Measurements from ENCODE around the gene PRSS27. TPM values are rescaled to one million over a fixed set of nuclear protein-coding genes. Genes with fewer than 3 reads are reported as not detected.
A peak's percentile ranks its signal among the peaks of the same experiment; 100 is the strongest.

Gene PRSS27
- total and polyA plus RNA-seq, 2 donors (not counting 1 experiment from before 2014, with no cell fraction given): 2.1 to 2.4 TPM

- peak overlapping the region; percentile 82 for H3K9ac ChIP-seq (ENCODE audit: low read length)
- TF ChIP-seq CTCF (IDR thresholded peaks at IDR 0.05) (no peak), EZH2 (IDR thresholded peaks at IDR 0.05; ENCODE audit: borderline replicate concordance, insufficient read depth, low read depth, low read length, poor library complexity, severe bottlenecking) (no peak)
- no peaks in the 10 kb centered on the region for H3K27me3 ChIP-seq (replicated peaks in 1 of 4; ENCODE audit: control extremely low read depth in 1 of 4, control insufficient read depth in 3 of 4, insufficient read depth in 4 of 4, low read length in 3 of 4)
- H3K9me3 ChIP-seq (ENCODE audit: control extremely low read depth in 1 of 3, control insufficient read depth in 2 of 3, insufficient read depth in 1 of 3, low read length in 2 of 3): no peaks in the 10 kb centered on the region
- no peaks in the 10 kb centered on the region for H4K20me1 ChIP-seq (ENCODE audit: control insufficient read depth, insufficient read depth, low read length, poor library complexity, severe bottlenecking)
- POLR2A ChIA-PET: interaction anchor here (0.7 to 1.3 kb wide), 2 partner anchors 9 to 11 kb away, joined by 6 to 13 read pairs; partner anchors contain the start of gene KCTD5
- intact Hi-C loops (cut with micrococcal nuclease): loop anchor here (1.0 to 5.0 kb wide), 4 partner anchors 9 to 209 kb away; partner anchors contain the start of genes FLYWCH2 and KCTD5
- ATAC-seq (ENCODE audit: low read depth): peak; percentile 93
- peaks cover 0 to 8% of the 10 kb centered on the region in 2 experiments for H3K36me3 ChIP-seq (replicated peaks in 1 of 2; ENCODE audit: control extremely low read depth in 1 of 2, control insufficient read depth in 1 of 2, extremely low read depth in 1 of 2, insufficient read depth in 2 of 2, low read length in 1 of 2)
- H3K4me1 ChIP-seq (ENCODE audit: control insufficient read depth in 2 of 2, insufficient read depth in 2 of 2, low read length in 2 of 2): peaks cover 10 to 27% of the 10 kb centered on the region in 2 donors
- CTCF ChIA-PET: interaction anchor here (0.6 to 0.7 kb wide), 2 partner anchors 13 to 1020 kb away, joined by 3 read pairs; no protein-coding TSS in a partner anchor
- peak; percentile 96 for DNase-seq
- no peaks in the 10 kb centered on the region for H3K27me3 Mint-ChIP-seq
- peak overlapping the region; percentile 70 to 87 (median 79) for H3K4me3 ChIP-seq (ENCODE audit: control extremely low read depth in 1 of 5, extremely low read depth in 1 of 5, insufficient read depth in 1 of 5, low read depth in 2 of 5, low read length in 4 of 5)
- peak overlapping the region; percentile 83 for H2AFZ ChIP-seq (ENCODE audit: insufficient read depth, low read depth, low read length, poor library complexity, severe bottlenecking)
- H3K9me3 Mint-ChIP-seq (ENCODE audit: insufficient read depth): no peaks in the 10 kb centered on the region
- H3K4me2 ChIP-seq (replicated peaks; ENCODE audit: low read depth, low read length, poor library complexity, severe bottlenecking): peak overlapping the region; percentile 64
- H3K27ac ChIP-seq (ENCODE audit: low read length in 2 of 2): peak overlapping the region; percentile 59 to 73
- under 1% methylated on average over 95 of the region's 107 CpGs for WGBS (ENCODE audit: insufficient coverage)
- peaks cover 19% of the 10 kb centered on the region for H3K79me2 ChIP-seq (ENCODE audit: control insufficient read depth, insufficient read depth, low read length)
- H3K4me3 Mint-ChIP-seq: peak overlapping the region; percentile 89
- peaks cover 26% of the 10 kb centered on the region for H3K4me1 Mint-ChIP-seq
- peak overlapping the region; percentile 90 for H3K27ac Mint-ChIP-seq
Measured at GRCh38 chr16:2673066-2673999, 46.7 kb downstream of the PRSS27 start.

Measured in B cell (primary cell).